Body of pancreas (tissue), 4 donors: ENCODE measurements around the gene RGS10.

Experiments used
- CTCF ChIP-seq, 7 experiments: fragments of 450-650 bp in 4 of 7; fragments of 200-600 bp in 3 of 7; sonication (generic) in 3 of 7; IDR thresholded peaks; one replicate each; pipeline ENCODE4 v1.5.1; 2016 to 2019; ENCODE audit warnings: antibody characterized with exemption in 7 of 7
- POLR2A ChIP-seq, 3 donors: fragments of 450-650 bp; IDR thresholded peaks; one replicate each; pipeline ENCODE4 v1.6.1; 2016; ENCODE audit warnings: antibody characterized with exemption in 3 of 3, mild to moderate bottlenecking in 2 of 3

- no peak for TF ChIP-seq CTCF (IDR thresholded peaks at IDR 0.05)
- no peak for TF ChIP-seq POLR2A (IDR thresholded peaks at IDR 0.05)
These were observed 32.5 kb downstream of the RGS10 start for GRCh38 chr10:119509909-119510451.
